GM10266 (cell line): ENCODE data around the gene BLTP3A.
"Not testable (repeated sequence)": the region's sequence is repeated elsewhere in the genome, so short reads cannot be mapped to it uniquely, and the experiment has no call there.

Experiments
- DNase-seq: peaks from one replicate; pipeline ENCODE4 v3.0.0; 2012; ENCODE audit errors: extremely low spot score
- CTCF ChIP-seq: IDR thresholded peaks from 2 replicates; pipeline ENCODE4 v1.5.1; 2012; ENCODE audit warnings: mild to moderate bottlenecking, low read depth; ENCODE audit not compliant: control insufficient read depth, insufficient read depth; ENCODE audit errors: missing control alignments

BLTP3A gene

GRCh38 chr6:34748757-34749156 lies 43.1 kb upstream of the BLTP3A start:
- DNase-seq = no peak
- TF ChIP-seq CTCF = no peak

- peak; percentile 36 for TF ChIP-seq CTCF
- not testable (repeated sequence) for DNase-seq
These were observed 35.4 kb upstream of the BLTP3A start for GRCh38 chr6:34756513-34756856.

GRCh38 chr6:34757687-34758274 lies 34.1 kb upstream of the BLTP3A start:
- TF ChIP-seq CTCF = no peak
- no peak for DNase-seq

- no peak for DNase-seq
- TF ChIP-seq CTCF = no peak
These were observed 31.8 kb upstream of the BLTP3A start for GRCh38 chr6:34760108-34760507.

- DNase-seq = not testable (repeated sequence)
These were observed 30.2 kb upstream of the BLTP3A start for GRCh38 chr6:34761681-34762080.

GRCh38 chr6:34768148-34768547 lies 23.7 kb upstream of the BLTP3A start:
- TF ChIP-seq CTCF = no peak
- DNase-seq = no peak

GRCh38 chr6:34771727-34772126 lies 20.2 kb upstream of the BLTP3A start:
- no peak for TF ChIP-seq CTCF
- DNase-seq = no peak

- no peak for DNase-seq
- TF ChIP-seq CTCF = no peak
These were observed 18.9 kb upstream of the BLTP3A start for GRCh38 chr6:34772940-34773339.
